Stromal cell of bone marrow (primary cell): ENCODE data around the gene CNOT11.
A peak's percentile ranks its signal among the peaks of the same experiment; 100 is the strongest.
"Not testable (repeated sequence)": the region's sequence is repeated elsewhere in the genome, so short reads cannot be mapped to it uniquely, and the experiment has no call there.

Experiments used
- DNase-seq: peaks from one replicate; pipeline ENCODE4 v3.0.0-alpha.2; 2012; ENCODE audit warnings: low read depth

Gene CNOT11

DNA sequence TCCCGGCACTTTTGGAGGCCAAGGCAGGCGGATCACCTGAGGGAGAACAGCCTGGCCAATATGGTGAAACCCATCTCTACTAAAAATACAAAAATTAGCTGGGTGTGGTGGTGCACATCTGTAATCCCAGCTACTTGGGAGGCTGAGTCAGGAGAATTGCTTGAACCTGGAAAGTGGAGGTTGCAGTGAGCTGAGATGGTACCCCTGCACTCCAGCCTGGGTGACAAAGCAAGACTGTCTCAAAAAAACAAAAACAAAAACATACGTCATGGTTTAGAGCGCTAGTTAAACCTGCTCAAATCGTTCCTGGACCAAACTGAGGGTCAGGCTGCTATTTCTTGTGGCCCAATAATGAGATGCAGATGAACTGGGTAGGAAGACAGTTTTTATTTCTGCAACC, 7.2 kb upstream of the CNOT11 start:
- not testable (repeated sequence) for DNase-seq

DNA sequence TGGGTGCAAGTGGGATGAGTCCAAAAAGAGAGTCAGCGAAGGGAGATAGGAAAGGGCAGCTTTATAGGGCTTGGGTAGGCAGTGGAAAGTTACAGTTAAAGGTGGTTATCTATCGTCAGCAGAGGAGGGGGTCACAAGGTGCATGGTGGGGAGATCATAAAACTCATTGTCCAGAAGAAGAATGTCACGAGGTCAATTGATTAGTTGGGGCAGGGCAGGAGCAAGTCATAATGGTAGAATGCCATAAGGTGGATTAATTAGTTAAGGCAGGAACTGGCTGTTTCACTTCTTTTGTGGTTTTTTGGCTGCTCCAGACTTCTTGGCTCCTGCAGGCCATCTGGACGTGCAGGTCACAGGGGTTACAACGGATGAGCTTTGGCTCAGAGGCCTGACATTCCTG, 3.9 kb upstream of the CNOT11 start:
- not testable (repeated sequence) for DNase-seq

DNA sequence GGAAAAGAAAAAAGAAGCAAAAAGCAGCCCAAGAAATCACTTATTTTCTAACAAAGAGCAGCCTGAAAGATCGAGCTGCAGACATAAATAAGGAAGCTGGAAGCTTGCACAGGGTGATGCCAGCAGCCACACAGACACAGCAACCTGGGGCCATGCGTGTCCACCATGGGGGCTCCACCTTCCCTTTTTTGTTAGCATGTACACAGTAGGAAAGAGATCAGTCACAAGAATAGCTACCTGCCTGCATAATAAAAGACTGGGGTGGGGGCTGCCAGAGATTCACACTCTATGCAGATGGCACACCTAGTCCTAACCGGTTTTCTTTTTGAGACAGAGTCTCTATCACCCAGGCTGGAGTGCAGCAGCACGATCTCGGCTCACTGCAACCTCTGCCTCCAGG, 2.9 kb upstream of the CNOT11 start:
- DNase-seq, result no peak

DNA sequence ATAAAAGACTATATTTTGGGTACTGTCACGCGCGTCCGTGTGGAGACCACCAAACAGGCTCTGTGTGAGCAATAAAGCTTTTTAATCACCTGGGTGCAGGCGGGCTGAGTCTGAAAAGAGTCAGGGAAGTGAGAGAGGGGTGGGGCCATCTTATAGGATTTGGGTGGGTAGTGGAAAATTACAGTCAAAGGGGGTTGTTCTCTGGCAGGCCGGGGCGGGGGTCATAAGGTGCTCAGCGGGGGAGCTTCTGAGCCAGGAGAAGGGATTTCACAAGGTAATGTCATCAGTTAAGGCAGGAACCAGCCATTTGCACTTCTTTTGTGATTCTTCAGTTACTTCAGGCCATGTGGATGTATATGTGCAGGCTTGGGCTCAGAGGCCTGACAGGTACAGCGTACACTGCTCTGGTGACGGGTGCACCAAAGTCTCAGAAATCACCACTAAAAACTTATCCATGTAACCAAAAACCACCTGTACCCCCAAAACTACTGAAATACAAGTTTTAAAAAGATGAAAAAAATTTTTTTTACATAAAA, 1.4 kb upstream of the CNOT11 start:
- DNase-seq, result not testable (repeated sequence)

DNA sequence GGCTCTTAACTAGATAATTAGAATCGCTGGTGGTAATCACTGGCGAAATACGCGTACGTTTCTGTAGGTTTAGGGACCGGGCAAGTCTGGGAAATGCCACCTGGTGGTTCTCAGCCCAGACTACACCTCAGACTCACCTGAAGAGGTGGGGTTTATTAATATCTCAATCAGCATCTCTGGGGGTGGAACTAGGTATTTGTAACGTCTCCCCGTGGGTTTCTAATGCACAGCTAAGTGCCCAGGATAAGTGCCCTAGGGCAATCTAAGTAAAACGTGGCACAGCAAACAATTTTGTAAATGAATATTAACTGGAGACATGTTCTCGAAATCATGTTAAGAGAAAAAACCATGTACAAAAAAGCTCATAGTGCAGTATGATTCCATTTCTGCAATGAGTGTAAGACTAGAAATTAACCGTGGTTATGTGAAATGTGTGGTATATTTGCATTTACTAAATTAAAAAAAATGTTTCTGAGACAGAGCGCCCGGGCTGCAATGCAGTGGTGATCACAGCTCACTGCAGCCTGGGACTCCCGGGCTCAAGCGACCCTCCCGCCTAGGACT, 760 bp upstream of the CNOT11 start:
- no peak for DNase-seq

DNA sequence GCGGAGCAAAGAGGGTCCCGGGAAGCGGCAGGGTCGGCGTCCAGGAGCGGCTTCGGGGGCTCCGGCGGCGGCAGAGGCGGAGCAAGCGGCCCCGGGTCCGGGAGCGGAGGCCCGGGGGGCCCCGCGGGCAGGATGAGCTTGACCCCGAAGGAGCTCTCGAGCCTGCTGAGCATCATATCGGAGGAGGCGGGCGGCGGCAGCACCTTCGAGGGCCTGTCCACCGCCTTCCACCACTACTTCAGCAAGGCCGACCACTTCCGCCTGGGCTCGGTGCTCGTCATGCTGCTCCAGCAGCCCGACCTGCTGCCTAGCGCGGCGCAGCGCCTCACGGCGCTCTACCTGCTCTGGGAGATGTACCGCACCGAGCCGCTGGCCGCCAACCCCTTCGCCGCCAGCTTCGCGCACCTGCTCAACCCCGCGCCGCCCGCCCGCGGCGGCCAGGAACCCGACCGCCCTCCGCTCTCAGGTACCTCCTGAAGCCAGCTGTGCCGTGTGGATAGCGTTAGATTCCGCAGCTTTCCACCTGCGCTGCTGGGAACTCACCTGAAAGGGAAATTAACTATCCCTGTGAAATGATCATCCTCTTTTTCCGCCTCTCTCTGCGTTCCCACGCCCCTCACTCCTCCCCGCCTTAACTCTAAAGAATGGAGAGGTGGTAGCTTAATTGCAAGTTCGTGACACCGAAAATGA, 472 bp downstream of the CNOT11 start:
- peak; percentile 14 for DNase-seq

DNA sequence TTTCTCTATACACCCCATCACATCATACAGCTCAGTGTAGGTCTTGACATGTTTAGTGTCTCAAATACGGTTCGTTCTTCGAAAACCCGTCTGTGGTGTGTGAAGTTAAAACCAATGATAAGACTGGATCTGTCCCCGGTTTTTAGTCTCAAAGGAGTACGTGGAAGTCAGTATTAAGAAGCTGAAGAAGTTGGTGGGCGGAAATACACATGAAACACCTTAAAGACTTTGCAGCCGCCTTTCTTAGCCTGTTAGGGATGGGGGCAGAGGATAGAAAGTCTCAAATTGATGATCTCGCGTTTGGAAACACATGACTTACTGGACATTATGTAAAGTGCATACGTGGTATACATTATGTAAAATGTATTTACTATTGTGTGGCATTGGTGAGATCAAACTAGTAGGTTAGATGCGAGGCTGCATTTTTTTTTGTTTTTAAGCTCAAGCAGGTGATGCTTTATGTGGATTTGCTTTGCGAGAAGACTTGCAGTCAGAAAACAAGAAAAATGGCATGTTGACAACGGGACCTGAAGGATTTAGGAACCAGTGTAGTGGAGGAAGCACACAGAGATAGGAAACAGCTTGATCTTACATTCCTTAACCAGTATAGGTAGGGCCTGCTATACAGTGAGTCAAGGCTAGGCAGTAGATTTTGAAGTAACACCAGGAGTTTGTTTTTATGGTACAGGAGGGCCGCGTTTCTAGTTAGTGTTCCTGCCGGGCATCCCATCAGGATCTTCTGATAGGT, 1.2 kb downstream of the CNOT11 start:
- DNase-seq, result no peak

DNA sequence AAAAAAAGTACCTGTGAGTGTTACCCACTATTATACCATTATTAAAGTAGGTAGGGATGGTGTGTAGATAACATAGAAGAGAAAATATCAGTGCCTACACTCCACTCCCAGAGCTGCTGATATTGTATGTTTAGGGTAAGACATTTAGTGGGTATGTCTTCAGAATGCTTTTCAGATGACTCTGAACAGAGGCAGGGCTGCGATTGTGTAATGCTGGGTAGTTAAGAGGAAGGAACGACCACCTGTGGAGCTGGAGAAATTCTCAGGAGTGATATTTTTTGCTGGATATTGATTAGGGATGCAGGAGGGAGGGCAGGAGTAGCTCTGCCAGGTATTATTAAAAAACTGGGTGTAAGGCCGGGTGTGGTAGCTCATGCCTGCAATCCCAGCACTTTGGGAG, 2.8 kb downstream of the CNOT11 start:
- no peak for DNase-seq

DNA sequence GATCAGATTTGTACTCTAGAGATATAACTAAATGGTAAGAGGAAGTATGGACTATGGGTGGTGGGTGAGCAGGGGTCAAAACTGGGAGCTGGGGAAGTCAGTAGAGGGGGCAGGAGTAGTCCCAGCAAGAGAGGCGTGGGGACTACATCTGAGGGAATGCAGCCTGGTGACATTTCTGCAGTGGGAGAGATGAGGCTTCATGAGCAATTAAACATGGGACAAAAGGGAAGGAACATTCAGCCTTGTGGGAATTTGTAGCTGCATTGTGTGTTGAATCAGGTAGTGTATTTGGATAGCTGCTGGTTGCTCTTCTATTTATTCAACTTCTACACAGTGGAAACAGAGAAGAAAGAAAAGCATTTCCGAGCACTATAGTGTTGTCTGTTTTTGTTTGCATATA, 3.6 kb downstream of the CNOT11 start:
- DNase-seq, result no peak

DNA sequence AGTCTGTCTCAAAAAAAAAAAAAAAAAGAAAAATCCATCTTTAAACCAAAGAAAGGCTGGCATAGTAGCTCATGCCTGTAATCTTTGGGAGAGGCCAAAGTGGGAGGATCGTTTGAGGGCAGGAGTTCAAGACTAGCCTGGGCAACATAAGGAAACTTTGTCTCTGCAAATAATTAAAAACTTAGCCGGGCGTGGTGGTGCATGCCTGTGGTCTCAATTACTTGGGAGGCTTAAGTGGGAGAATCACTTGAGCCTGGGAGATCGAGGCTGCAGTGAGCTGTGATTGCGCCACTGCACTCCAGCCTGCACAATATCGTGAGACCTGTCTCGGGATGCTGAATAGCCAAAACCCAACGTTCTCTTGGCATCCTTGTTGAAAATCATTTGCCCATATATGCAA, 6.1 kb downstream of the CNOT11 start:
- DNase-seq, result no peak

DNA sequence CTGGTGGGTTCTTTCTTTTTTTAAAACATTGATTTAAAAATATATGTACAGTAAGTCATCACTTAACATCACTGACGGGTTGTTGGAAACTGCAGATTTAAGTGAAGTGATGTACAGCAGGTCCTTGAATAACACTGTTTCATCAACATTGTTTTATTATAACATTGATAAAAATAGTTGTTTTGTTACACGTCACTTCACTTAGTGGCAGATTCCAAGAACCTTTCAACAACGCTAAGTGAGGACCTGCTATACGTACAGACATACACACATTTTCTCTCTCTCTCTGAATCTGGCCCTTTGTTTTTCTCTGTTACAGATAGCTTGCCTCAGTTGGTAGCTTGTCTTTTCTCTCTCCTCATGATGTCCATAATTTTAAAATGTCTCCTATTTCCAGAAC, 9.5 kb downstream of the CNOT11 start:
- DNase-seq, result no peak

DNA sequence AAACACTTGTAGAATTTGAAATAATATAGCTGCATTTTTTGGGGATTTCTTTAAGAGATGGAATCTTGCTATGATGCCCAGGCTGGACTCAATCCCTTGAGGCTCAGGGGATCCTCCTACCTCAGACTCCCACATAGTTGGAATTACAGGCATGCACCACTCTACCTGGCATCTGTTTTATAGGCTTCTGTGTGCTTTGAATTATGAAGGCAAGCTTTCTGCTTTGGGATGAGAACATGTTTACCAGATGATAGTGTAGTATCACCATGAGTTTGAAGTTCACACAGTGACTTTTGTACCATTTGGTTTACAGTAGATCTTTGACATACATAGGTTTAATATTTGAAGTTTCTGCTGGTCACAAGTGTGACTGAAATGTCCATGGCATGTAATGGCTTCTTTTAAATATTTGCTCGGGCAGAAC, 10.7 kb downstream of the CNOT11 start:
- DNase-seq, result no peak

DNA sequence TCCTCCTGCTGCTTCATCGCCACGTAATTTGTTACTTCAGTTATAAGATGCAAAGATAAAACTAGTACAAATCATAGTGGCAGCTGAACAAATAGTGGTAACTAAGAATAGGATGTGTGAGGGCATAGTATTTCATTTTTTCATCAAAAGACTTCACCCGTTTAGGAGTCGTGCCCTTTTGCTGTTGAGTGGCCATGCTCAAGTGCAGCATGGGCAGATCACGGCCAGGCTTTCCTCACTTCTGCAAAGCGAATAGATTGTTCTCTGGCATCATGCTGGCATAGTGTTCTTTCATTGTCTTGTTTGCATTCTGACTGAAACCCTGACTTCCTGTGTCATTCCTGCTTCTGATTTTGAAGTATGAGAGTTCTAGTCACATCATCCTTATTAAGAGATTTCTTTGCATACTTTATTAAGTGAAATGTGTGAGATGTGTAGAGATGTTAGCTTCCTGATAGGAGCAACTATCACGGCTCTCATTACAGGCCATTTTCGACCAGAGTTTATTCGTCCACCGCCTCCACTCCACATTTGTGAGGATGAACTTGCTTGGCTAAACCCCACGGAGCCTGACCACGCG, 11.8 kb downstream of the CNOT11 start:
- no peak for DNase-seq

DNA sequence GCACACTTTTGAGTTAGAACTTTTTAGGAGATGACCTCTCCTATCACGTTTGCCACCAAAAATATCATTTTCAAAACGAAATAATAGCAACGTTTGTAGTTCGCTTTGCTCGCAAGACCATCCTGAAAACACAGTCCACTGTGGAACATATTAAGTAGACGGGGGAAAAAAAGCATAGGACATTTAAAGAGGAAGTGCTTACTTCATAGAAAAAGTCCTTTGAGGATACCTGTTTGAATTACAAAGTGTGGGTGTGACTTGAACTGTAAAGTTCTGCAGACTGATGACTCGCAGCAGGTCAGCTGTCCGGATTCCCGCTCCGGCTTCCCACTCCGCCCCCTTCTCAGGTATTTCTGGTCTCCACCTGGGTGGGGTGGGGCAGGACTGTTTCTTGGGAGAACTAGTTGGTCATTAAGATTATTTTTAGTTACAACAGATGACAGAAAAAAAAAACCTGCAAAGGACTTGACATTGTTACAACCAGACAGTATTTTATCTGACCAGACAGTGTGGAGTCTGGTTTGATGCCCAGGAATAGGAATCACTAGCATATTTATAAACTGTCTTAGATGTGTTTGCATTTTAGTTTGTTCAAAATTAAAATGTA, 13.3 kb downstream of the CNOT11 start:
- no peak for DNase-seq

DNA sequence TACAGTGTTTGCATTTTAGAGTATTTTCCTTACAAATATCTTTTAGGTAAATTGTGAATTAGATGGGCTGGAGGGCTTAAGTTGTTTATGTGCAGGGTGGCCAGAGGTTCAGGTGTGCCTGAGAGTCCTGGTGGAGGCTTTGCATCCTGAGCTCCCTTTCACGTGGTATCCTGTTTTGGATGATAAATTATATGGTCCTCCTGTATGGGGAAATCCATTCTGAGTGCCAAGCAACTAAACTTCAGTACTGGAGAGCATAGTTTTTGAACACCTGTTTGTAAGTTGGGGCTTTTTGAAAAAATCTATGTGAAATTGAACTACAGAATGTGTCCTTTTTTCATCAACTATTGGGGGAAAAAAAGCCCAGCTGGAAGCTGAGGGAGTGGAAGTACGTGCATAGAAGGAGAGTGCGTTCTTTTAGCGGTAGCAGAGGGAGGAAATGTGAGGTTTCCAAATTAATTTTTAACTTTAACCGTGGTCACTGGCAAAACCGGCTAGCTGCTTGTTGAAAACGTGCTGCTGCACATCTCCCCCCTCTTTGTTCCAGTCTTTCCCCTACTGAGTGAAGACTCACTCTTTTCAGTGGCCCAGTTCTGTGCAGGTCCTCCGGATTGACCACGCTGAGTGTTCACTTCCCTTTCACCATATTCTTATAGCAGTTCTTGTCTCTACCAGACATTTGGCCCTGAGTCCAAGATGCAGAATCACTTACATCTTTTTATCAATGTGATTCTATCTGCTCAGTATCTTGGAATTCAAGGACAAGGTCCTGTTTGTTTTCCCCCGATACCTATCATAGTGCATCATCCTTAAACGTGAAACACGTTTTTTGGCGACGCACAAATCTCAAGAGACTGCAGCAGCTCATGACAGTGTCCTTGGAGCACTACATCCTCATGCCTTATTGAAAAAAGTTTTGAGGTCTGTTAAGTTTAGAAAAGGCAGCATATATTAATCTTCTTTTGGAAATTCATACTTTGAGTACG, 15.3 kb downstream of the CNOT11 start:
- DNase-seq, result no peak

DNA sequence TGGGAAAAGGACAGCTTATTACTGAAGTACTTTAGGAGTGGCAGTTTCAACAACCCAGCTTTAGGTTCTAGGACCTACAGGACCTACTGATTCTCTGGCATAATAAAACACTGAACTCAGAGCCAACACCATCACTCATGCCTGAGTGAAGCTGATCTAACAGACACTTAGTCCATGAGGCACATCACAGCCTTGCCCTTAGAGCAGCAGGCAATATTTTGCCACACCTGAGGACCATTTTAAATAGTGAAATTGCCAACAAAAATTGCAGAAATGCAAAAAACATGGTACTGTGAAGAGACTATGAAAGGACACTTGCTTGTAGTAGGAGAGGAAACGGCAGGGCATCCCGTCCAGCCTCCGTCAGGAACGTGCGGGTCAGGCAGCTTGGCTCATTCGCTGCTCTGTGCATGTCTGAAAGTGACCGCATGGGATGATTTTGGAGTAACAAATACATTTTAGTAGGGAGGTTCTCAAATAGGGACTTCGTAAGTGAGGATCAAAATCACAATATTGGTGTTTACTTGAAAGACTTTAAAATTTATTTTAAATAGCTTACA, 18.1 kb downstream of the CNOT11 start:
- no peak for DNase-seq

DNA sequence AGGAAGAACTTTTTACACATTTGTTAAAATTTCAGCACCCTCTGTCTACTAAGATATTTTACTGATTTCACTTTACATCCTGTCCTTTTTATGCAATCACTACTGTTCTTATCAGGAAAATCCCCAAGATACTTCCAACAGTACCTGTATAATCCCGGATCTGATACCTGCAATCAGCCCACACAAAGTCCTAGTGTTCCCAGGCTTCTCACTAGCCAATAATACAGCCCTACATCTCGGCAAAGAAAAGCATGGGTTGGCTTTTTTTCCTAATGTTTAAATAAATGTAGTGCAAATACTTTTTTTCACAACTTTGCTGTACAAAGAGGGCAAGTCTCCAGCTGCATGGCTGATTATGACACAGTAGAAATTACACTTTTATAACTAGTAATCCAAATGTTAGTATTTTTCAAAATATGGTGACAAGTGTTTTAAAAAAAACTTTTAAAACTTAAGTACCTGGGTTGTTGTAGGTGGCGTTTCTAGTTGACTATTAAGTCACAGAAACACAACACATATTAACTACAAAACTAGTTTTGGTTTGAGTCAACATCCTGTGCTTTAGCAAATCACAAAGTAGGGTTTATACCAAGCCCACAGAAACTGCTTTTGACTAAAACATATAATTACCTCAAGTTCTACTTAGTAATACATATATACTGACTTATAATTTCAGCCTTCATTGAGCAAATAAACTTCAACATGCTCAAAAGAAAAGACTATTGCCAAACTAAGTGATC, 19.5 kb downstream of the CNOT11 start:
- DNase-seq, result no peak

DNA sequence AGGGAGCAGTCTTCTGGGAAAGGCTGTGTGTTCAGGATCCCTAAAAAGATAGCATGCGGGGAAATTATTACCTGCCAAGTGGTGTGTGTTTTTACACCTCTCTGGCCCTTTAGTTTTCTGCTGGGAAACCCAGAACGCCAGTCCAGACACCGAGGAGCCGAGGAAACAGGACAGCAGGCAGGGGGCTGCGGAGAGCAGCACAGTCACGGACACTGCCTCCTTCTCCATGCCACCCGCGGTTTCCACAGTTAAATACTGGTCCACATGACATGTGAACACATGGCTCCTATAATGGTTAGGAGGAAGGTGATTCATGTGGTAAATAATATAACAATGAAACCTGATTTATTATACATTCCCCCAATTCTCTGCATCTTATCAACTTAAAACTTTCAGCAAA, 20.4 kb downstream of the CNOT11 start:
- no peak for DNase-seq

DNA sequence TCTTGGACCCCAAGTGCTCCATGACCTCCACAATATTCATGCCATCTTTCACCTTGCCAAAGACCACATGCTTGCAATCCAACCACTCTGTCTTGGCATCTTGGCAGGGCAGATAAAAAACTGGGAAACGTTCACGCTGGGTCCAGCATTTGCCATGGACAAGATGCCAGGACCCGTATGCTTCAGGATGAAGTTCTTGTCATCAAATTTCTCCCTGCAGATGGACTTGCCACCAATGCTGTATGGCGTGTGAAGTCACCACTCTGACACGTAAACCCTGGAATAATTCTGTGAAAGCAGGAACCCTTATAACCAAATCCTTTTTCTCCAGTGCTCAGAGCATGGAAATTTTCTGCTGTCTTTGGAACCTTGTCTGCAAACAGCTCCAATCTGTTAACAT, 21.5 kb downstream of the CNOT11 start:
- no peak for DNase-seq

DNA sequence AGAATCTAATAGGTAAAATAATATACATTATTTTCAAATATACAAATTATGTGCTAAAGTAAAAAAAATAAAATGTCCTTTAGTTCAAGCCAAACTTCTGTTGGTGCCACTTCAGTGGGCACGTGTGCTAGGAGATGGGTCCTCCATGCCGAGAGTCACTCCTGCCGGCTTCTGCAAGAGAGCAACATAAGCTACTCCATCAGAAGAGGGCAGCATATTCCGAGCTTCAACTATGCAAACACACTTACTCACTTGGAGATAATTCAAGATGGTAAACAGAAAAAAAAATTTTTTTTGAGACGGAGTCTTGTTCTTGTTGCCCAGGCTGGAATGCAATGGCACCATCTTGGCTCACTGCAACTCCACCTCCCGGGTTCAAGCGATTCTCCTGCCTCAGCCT, 24.4 kb downstream of the CNOT11 start:
- no peak for DNase-seq
